Peyer's patch (tissue), 4 donors: ENCODE measurements around the gene MAGI3. TPM values are rescaled to one million over a fixed set of nuclear protein-coding genes. Genes with fewer than 3 reads are reported as not detected.

Experiments
- DNase-seq, 3 donors: peaks; one replicate each; pipeline ENCODE4 v3.0.0-alpha.2; 2017 to 2019
- H3K27ac ChIP-seq, 4 donors: fragments of 200-600 bp; sonication (generic); one replicate each; pipeline ENCODE4 v1.5.1; 2016 to 2019
- H3K27me3 ChIP-seq, 2 donors: fragments of 200-600 bp; sonication (generic); one replicate each; pipeline ENCODE4 v1.5.1; 2019
- H3K36me3 ChIP-seq, 3 donors: fragments of 200-600 bp; sonication (generic); one replicate each; pipeline ENCODE4 v1.5.1; 2016 to 2019
- H3K4me1 ChIP-seq, 4 donors: fragments of 200-600 bp; sonication (generic); one replicate each; pipeline ENCODE4 v1.5.1; 2016 to 2019
- H3K4me3 ChIP-seq, 4 donors: fragments of 200-600 bp; sonication (generic); 1 replicate in 3 of 4; 2 replicates in 1 of 4; pipeline ENCODE4 v1.5.1; 2016 to 2019; ENCODE audit warnings: mild to moderate bottlenecking in 1 of 4
- H3K9me3 ChIP-seq, 4 donors: fragments of 200-600 bp; sonication (generic); one replicate each; pipeline ENCODE4 v1.5.1; 2016 to 2019; ENCODE audit warnings: mild to moderate bottlenecking in 1 of 4
- CTCF ChIP-seq, 6 experiments: fragments of 450-650 bp in 4 of 6; fragments of 200-600 bp in 2 of 6; sonication (generic) in 1 of 6; IDR thresholded peaks; one replicate each; pipeline ENCODE4 v1.5.1; 2017 to 2019; ENCODE audit warnings: antibody characterized with exemption in 6 of 6, mild to moderate bottlenecking in 3 of 6, moderate library complexity in 1 of 6
- POLR2A ChIP-seq, 2 donors: fragments of 450-650 bp; IDR thresholded peaks; one replicate each; pipeline ENCODE4 v1.5.1; 2017; ENCODE audit warnings: antibody characterized with exemption in 2 of 2, mild to moderate bottlenecking in 2 of 2, moderate library complexity in 2 of 2
- total RNA-seq, 4 donors: library from RNA; depleted of rRNA; stranded (reverse); fragments of >200 nt; gene quantifications; one replicate each; pipeline ENCODE4 v1.1.0, GENCODE V29; 2016

The MAGI3 gene
- total RNA-seq, 4 donors from 2014 or later: 60.2 to 120 (median 103) TPM

DNA sequence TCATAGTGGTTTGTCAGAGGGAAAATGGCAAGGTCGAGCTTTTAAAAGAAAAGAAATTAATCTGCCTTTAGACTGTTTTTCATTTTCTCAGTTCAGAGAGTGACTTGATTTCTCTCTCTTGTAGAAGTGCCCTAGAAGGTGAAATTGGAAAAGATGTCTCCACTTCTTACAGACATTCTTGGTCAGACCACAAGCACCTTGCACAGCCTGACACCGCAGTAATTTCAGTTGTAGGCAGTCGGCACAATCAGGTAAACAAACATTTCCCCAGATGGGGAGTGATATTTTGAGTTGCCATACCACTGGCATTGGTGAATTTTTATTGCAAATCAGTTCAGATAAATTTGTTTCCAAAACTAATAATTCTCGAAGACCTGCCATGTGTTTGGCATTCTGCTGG is 282.2 kb downstream of the MAGI3 start:
- TF ChIP-seq CTCF (IDR thresholded peaks at IDR 0.05): no peak
- no peak for TF ChIP-seq POLR2A (IDR thresholded peaks at IDR 0.05)
- Histone ChIP-seq H3K4me1 (no peaks in the 10 kb centered on the region), H3K9me3 (no peaks in the 10 kb centered on the region), H3K27ac (no peak overlapping the region), H3K27me3 (no peaks in the 10 kb centered on the region), H3K4me3 (no peak overlapping the region), H3K36me3 (peaks cover 0 to 22% (median 0%) of the 10 kb centered on the region in 3 donors)
- no peak for DNase-seq

GRCh38 chr1:113674591-113674990 is 284.3 kb downstream of the MAGI3 start:
- H3K4me1 ChIP-seq: no peaks in the 10 kb centered on the region
- no peak overlapping the region for H3K27ac ChIP-seq
- H3K4me3 ChIP-seq: no peak overlapping the region
- peaks cover 0 to 22% (median 0%) of the 10 kb centered on the region in 3 donors for H3K36me3 ChIP-seq
- no peaks in the 10 kb centered on the region for H3K9me3 ChIP-seq
- DNase-seq: no peak
- no peak for TF ChIP-seq POLR2A (IDR thresholded peaks at IDR 0.05)
- no peak for TF ChIP-seq CTCF (IDR thresholded peaks at IDR 0.05)
- H3K27me3 ChIP-seq: no peaks in the 10 kb centered on the region

DNA sequence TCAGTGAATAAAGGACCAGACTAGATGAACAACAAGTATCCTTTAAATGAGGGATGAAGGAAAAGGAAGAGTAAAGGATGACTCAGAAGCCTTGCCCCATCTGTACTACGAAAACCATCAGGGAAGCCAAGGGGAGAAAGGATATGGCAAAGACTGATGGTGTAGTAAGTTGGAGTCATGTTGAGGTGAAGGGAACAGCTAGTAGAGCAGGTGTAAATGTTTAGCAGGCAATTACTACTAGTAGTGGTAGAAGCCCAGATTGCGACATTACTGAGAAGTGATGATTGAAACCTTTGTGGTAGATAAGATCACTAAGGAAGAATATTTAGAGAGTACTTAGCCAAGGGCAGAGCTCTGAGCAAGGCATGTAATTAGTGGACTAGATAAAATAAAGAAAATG is 285.0 kb downstream of the MAGI3 start:
- DNase-seq: no peak
- Histone ChIP-seq H3K27me3 (no peaks in the 10 kb centered on the region), H3K4me1 (no peaks in the 10 kb centered on the region), H3K27ac (no peak overlapping the region), H3K4me3 (no peak overlapping the region), H3K36me3 (peaks cover 0 to 22% (median 0%) of the 10 kb centered on the region in 3 donors), H3K9me3 (no peaks in the 10 kb centered on the region)
- TF ChIP-seq CTCF (IDR thresholded peaks at IDR 0.05) (no peak), POLR2A (IDR thresholded peaks at IDR 0.05) (no peak)

GRCh38 chr1:113676524-113676923 is 286.2 kb downstream of the MAGI3 start:
- H3K27ac ChIP-seq: no peak overlapping the region
- no peak for DNase-seq
- H3K36me3 ChIP-seq: peaks cover 0 to 27% (median 0%) of the 10 kb centered on the region in 3 donors
- TF ChIP-seq POLR2A (IDR thresholded peaks at IDR 0.05) (no peak), CTCF (IDR thresholded peaks at IDR 0.05) (no peak)
- H3K4me1 ChIP-seq: no peaks in the 10 kb centered on the region
- no peaks in the 10 kb centered on the region for H3K27me3 ChIP-seq
- H3K9me3 ChIP-seq: no peaks in the 10 kb centered on the region
- H3K4me3 ChIP-seq: no peak overlapping the region

GRCh38 chr1:113677250-113678158 is 287.2 kb downstream of the MAGI3 start:
- DNase-seq: peak in 1 of 3 donors; percentile 62
- H3K36me3 ChIP-seq: peaks cover 0 to 20% (median 0%) of the 10 kb centered on the region in 3 donors
- TF ChIP-seq POLR2A (IDR thresholded peaks at IDR 0.05) (no peak), CTCF (IDR thresholded peaks at IDR 0.05) (peak; percentile 8 to 61 (median 52))
- H3K27me3 ChIP-seq: no peaks in the 10 kb centered on the region
- H3K4me3 ChIP-seq: no peak overlapping the region
- H3K4me1 ChIP-seq: no peaks in the 10 kb centered on the region
- no peak overlapping the region for H3K27ac ChIP-seq
- no peaks in the 10 kb centered on the region for H3K9me3 ChIP-seq
